Dendritic cell treated with granulocyte-macrophage colony-stimulating factor and Interleukin-4, amounts not matched to agents 40 ng/mL and 50 ng/mL, for 4 days (primary cell): ENCODE results near the gene PCDHA4.
"Not testable (repeated sequence)": the region's sequence is repeated elsewhere in the genome, so short reads cannot be mapped to it uniquely, and the experiment has no call there.

Source experiments
- H3K27ac Mint-ChIP-seq: one replicate; pipeline ENCODE4 v1.8.0; 2022; ENCODE audit warnings: mild to moderate bottlenecking, mixed read lengths
- H3K27me3 Mint-ChIP-seq: one replicate; pipeline ENCODE4 v1.8.0; 2022; ENCODE audit warnings: mild to moderate bottlenecking, mixed read lengths
- H3K36me3 Mint-ChIP-seq: one replicate; pipeline ENCODE4 v1.8.0; 2022; ENCODE audit warnings: low read depth, mixed read lengths
- H3K4me1 Mint-ChIP-seq: one replicate; pipeline ENCODE4 v1.8.0; 2022; ENCODE audit warnings: low read depth, mixed read lengths
- H3K4me3 Mint-ChIP-seq: one replicate; pipeline ENCODE4 v1.8.0; 2022; ENCODE audit warnings: mild to moderate bottlenecking, moderate library complexity, mixed read lengths
- H3K9me3 Mint-ChIP-seq: one replicate; pipeline ENCODE4 v1.8.0; 2022; ENCODE audit warnings: mixed read lengths
- intact Hi-C: fragments of 100-400 bp; cut with micrococcal nuclease; formaldehyde crosslinking; loops from one replicate; pipeline ENCODE4 v1.15.0; 2022

Gene PCDHA4

GRCh38 chr5:140833993-140834392 is 27.1 kb downstream of the PCDHA4 start, which contains the start of gene PCDHA7:
PCDHA7 (plus strand) TSS chr5:140834269; CDS start chr5:140834384, 115 bp downstream.
- no peaks in the 10 kb centered on the region for H3K4me1 Mint-ChIP-seq
- H3K36me3 Mint-ChIP-seq: no peaks in the 10 kb centered on the region
- intact Hi-C loops: no loop called here
- H3K27ac Mint-ChIP-seq: no peak within 1 kb of the TSS
- peaks cover 53% of the 10 kb centered on the region for H3K9me3 Mint-ChIP-seq
- no peak within 1 kb of the TSS for H3K4me3 Mint-ChIP-seq
- H3K27me3 Mint-ChIP-seq: peaks cover 26% of the 10 kb centered on the region

- H3K27ac Mint-ChIP-seq, H3K4me3 Mint-ChIP-seq: not testable (repeated sequence)
Observed at GRCh38 chr5:140834439-140835008, 27.7 kb downstream of the PCDHA4 start.

GRCh38 chr5:140835622-140836510 is 29.0 kb downstream of the PCDHA4 start:
- Mint-ChIP-seq H3K9me3 (peaks cover 54% of the 10 kb centered on the region), H3K4me1 (no peaks in the 10 kb centered on the region), H3K4me3 (no peak overlapping the region), H3K27ac (no peak overlapping the region), H3K27me3 (peaks cover 18% of the 10 kb centered on the region), H3K36me3 (no peaks in the 10 kb centered on the region)
- intact Hi-C loops: no loop called here

More at GRCh38 chr5:140834439-140835008, 27.7 kb downstream of the PCDHA4 start:
- Mint-ChIP-seq H3K27me3 (peaks cover 23% of the 10 kb centered on the region), H3K9me3 (peaks cover 50% of the 10 kb centered on the region)
- H3K36me3 Mint-ChIP-seq, H3K4me1 Mint-ChIP-seq, intact Hi-C loops: not testable (repeated sequence)

- H3K4me3 Mint-ChIP-seq: no peak within 1 kb of the TSS
- H3K4me1 Mint-ChIP-seq: no peaks in the 10 kb centered on the region
- no peak within 1 kb of the TSS for H3K27ac Mint-ChIP-seq
- no peaks in the 10 kb centered on the region for H3K36me3 Mint-ChIP-seq
- peaks cover 39% of the 10 kb centered on the region for H3K9me3 Mint-ChIP-seq
- intact Hi-C loops: no loop called here
- H3K27me3 Mint-ChIP-seq: peaks cover 8% of the 10 kb centered on the region
Observed at GRCh38 chr5:140840978-140841962, 34.4 kb downstream of the PCDHA4 start, which contains the start of gene PCDHA8. PCDHA8 (plus strand) TSS chr5:140841187; CDS start chr5:140841322, 135 bp downstream.

GRCh38 chr5:140842798-140843733 is 36.2 kb downstream of the PCDHA4 start:
- H3K9me3 Mint-ChIP-seq: peaks cover 50% of the 10 kb centered on the region
- intact Hi-C loops: no loop called here

GRCh38 chr5:140848139-140849102 is 41.6 kb downstream of the PCDHA4 start, which contains the start of gene PCDHA9:
PCDHA9 (plus strand) TSS chr5:140848382; CDS start chr5:140848496, 114 bp downstream.
- H3K36me3 Mint-ChIP-seq, intact Hi-C loops, H3K4me3 Mint-ChIP-seq, H3K4me1 Mint-ChIP-seq, H3K27ac Mint-ChIP-seq: not testable (repeated sequence)
- H3K9me3 Mint-ChIP-seq: peaks cover 30% of the 10 kb centered on the region
- peaks cover 15% of the 10 kb centered on the region for H3K27me3 Mint-ChIP-seq

More at GRCh38 chr5:140842798-140843733, 36.2 kb downstream of the PCDHA4 start:
- H3K27ac Mint-ChIP-seq: no peak overlapping the region
- H3K4me1 Mint-ChIP-seq: no peaks in the 10 kb centered on the region
- no peak overlapping the region for H3K4me3 Mint-ChIP-seq
- peaks cover 16% of the 10 kb centered on the region for H3K27me3 Mint-ChIP-seq
- H3K36me3 Mint-ChIP-seq: no peaks in the 10 kb centered on the region

- H3K4me1 Mint-ChIP-seq, H3K27ac Mint-ChIP-seq, H3K4me3 Mint-ChIP-seq, intact Hi-C loops, H3K36me3 Mint-ChIP-seq: not testable (repeated sequence)
- Mint-ChIP-seq H3K9me3 (peaks cover 30% of the 10 kb centered on the region), H3K27me3 (peaks cover 15% of the 10 kb centered on the region)
Observed at GRCh38 chr5:140849831-140850634, 43.2 kb downstream of the PCDHA4 start.

- Mint-ChIP-seq H3K4me1 (no peaks in the 10 kb centered on the region), H3K36me3 (no peaks in the 10 kb centered on the region), H3K27me3 (peaks cover 22% of the 10 kb centered on the region), H3K27ac (no peak within 1 kb of the TSS), H3K4me3 (no peak within 1 kb of the TSS), H3K9me3 (peaks cover 41% of the 10 kb centered on the region)
- intact Hi-C loops: no loop called here
Observed at GRCh38 chr5:140855772-140856674, 49.2 kb downstream of the PCDHA4 start, which contains the start of gene PCDHA10. PCDHA10 (plus strand) TSS chr5:140855897; CDS start chr5:140856049, 152 bp downstream.

- Mint-ChIP-seq H3K4me1 (no peaks in the 10 kb centered on the region), H3K36me3 (no peaks in the 10 kb centered on the region), H3K27me3 (peaks cover 24% of the 10 kb centered on the region), H3K27ac (no peak overlapping the region), H3K4me3 (no peak overlapping the region), H3K9me3 (peaks cover 54% of the 10 kb centered on the region)
- intact Hi-C loops: no loop called here
Observed at GRCh38 chr5:140857177-140857986, 50.5 kb downstream of the PCDHA4 start.

- Mint-ChIP-seq H3K4me1 (no peaks in the 10 kb centered on the region), H3K27ac (no peak overlapping the region)
Observed at GRCh38 chr5:140857987-140858240, 51.0 kb downstream of the PCDHA4 start.

More at GRCh38 chr5:140857987-140858240, 51.0 kb downstream of the PCDHA4 start:
- intact Hi-C loops: no loop called here
- Mint-ChIP-seq H3K36me3 (no peaks in the 10 kb centered on the region), H3K27me3 (peaks cover 27% of the 10 kb centered on the region), H3K9me3 (peaks cover 60% of the 10 kb centered on the region), H3K4me3 (no peak overlapping the region)
